ENCODE results near the gene COX6A2. TPM values are rescaled to one million over a fixed set of nuclear protein-coding genes. Genes with fewer than 3 reads are reported as not detected.

COX6A2 gene
- total RNA-seq, 1 donor from 2014 or later, result not detected

DNA sequence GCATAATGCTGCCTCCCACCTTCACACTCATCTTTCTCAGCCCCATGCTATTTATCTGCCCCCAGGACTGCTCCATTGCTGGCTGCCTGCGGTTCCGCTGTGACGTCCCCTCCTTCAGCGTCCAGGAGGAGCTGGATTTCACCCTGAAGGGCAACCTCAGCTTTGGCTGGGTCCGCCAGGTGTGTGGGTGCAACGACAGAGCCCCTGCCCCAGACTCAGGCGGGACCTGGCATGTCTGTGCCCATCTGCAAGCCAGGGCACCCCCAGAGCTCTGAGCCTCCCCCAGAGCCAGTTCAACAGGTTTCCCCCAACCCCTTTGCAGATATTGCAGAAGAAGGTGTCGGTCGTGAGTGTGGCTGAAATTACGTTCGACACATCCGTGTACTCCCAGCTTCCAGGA is 48.0 kb downstream of the COX6A2 start:
- no peak for DNase-seq (ENCODE audit: low spot score in 2 of 2, unreplicated experiment in 2 of 2)
- TF ChIP-seq CTCF (IDR thresholded peaks at IDR 0.05; ENCODE audit: unreplicated experiment), result no peak
- no peaks in the 10 kb centered on the region for H3K36me3 Mint-ChIP-seq
- H3K9me3 Mint-ChIP-seq, result no peaks in the 10 kb centered on the region
- peaks cover 52% of the 10 kb centered on the region for H3K27me3 Mint-ChIP-seq (ENCODE audit: low read depth)
- H3K27ac Mint-ChIP-seq, result no peak overlapping the region
- H3K4me3 Mint-ChIP-seq, result no peak overlapping the region
- no peaks in the 10 kb centered on the region for H3K4me1 Mint-ChIP-seq

Other genes with a start within 250 kb of the COX6A2 start
- gene FUS, start 248.2 kb downstream of the COX6A2 start, total RNA-seq, result 718 to 743 TPM (median 733 TPM) in 3 replicates
- 4.9 to 6.5 TPM (median 5.3 TPM) in 3 replicates for gene PYCARD, start 225.6 kb downstream of the COX6A2 start, total RNA-seq
- gene TRIM72, start 214.2 kb downstream of the COX6A2 start, total RNA-seq, result 0.04 to 0.14 TPM (median 0.11 TPM) in 3 replicates
- gene PYDC1, start 211.2 kb downstream of the COX6A2 start, total RNA-seq, result not detected in 3 replicates
- gene ITGAM, start 168.4 kb downstream of the COX6A2 start, total RNA-seq, result 0.29 TPM in 1 of 3 replicates, not detected in the others
- not detected in 3 replicates for gene ITGAX, start 73.2 kb downstream of the COX6A2 start, total RNA-seq
- gene ITGAD, start 35.0 kb downstream of the COX6A2 start, total RNA-seq, result not detected in 3 replicates
- gene ZNF843, start 14.4 kb upstream of the COX6A2 start, total RNA-seq, result 2.7 to 3.6 TPM (median 3.2 TPM) in 3 replicates
- 17.0 to 18.5 TPM (median 17.7 TPM) in 3 replicates for gene ARMC5, start 31.1 kb upstream of the COX6A2 start, total RNA-seq
- 35.5 to 39.4 TPM (median 38.1 TPM) in 3 replicates for gene TGFB1I1, start 43.8 kb upstream of the COX6A2 start, total RNA-seq
- 0.36 to 0.53 TPM (median 0.36 TPM) in 3 replicates for gene SLC5A2, start 54.8 kb upstream of the COX6A2 start, total RNA-seq
- 78.1 to 88.9 TPM (median 86.2 TPM) in 3 replicates for gene RUSF1, start 80.0 kb upstream of the COX6A2 start, total RNA-seq
- not detected in 3 replicates for gene AHSP, start 99.5 kb upstream of the COX6A2 start, total RNA-seq